NCI-H2029 (cell line): Measurements from ENCODE around the gene ADPRS.

Source experiments
- DNase-seq: peaks from one replicate; lab custom pipeline; 2025; lab: John Stamatoyannopoulos, UW

The ADPRS gene, protein sequence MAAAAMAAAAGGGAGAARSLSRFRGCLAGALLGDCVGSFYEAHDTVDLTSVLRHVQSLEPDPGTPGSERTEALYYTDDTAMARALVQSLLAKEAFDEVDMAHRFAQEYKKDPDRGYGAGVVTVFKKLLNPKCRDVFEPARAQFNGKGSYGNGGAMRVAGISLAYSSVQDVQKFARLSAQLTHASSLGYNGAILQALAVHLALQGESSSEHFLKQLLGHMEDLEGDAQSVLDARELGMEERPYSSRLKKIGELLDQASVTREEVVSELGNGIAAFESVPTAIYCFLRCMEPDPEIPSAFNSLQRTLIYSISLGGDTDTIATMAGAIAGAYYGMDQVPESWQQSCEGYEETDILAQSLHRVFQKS

DNA sequence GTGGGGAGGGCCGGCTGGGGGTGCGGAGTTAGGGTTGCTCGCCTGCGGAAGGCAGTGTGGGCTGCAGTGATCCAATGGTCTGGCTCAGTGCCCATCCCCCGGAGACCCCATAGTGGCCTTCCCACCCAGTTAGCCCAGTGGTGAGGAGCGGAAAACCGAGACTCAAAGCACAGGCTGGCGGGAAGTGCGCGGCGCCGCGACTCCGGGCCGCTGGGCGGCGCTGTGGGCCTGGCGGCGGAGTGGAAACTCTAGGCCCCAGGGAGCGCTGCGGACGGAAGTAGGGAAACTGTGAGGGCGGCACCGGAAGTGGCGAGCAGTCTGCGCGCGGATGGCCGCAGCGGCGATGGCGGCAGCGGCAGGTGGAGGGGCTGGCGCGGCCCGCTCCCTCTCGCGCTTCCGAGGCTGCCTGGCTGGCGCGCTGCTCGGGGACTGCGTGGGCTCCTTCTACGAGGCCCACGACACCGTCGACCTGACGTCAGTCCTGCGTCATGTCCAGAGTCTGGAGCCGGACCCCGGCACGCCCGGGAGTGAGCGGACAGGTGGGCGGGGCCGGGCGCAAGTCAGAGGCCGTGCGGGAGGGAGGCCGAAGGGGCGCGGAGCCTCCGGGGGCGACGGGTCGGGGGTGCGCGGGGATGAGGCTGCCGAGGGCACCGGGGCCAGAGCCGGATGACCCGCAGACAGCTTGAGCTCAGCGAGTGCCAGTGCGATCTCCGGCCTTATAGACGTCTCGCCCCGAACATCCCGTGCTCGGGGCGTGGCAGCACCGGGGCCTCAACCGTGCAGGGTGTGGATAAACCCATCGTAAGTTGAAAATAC is at the start of gene ADPRS:
TSS of gene ADPRS (plus strand) at position 316 of the 816 bp plus-strand sequence. CDS start at position 329, 13 bp downstream.
- peak; percentile 84 for DNase-seq

DNA sequence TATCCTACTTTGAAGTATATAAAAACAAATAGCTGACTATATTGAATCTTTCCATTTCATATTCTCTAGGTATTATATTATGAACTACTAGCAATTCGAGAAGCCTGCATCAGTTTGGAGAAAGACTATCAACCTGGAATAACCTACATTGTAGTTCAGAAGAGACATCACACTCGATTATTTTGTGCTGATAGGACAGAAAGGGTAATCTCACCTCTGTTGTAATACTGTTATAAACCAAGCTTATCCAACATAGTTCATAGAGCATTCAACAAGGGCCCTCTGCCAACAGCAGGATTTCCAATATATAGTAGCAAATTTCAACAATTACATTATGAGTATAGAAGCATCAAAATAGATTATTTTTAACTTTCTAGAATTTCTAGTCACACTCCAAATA is 48.5 kb upstream of the ADPRS start:
- no peak for DNase-seq

DNA sequence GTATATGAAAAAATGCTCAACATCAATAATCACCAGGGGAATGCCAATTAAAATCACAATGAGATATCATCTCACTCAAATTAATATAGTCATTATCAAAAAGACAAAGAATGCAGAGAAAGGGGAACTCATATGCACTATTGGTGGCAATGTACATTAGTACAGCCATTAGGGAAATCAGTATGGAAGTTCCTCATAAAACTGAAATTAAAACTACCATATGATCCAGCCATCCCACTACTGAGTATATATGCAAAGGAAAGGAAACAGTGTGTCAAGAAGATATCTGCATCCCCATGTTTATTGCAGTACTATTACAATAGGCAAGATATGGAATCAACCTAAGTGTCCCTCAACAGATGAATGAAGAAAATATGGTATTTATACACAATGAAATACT is 36.9 kb upstream of the ADPRS start:
- no peak for DNase-seq

DNA sequence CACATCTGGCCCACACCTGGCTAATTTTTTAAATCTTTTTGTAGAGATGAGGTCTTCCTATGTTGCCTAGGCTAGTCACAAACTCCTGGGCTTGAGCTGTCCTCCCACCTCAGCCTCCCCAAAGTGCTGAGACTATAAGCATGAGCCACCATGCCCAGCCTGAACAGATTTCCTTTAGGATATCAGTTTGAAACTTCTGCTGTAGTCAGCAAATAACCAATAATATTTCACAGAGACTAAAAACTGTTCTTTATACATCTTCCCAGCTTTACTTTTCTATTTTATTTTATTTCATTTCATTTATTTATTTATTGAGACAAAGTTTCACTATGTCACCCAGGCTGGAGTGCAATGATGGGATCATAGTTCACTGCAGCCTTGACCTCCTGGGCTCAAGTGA is 34.7 kb upstream of the ADPRS start:
- DNase-seq: no peak

DNA sequence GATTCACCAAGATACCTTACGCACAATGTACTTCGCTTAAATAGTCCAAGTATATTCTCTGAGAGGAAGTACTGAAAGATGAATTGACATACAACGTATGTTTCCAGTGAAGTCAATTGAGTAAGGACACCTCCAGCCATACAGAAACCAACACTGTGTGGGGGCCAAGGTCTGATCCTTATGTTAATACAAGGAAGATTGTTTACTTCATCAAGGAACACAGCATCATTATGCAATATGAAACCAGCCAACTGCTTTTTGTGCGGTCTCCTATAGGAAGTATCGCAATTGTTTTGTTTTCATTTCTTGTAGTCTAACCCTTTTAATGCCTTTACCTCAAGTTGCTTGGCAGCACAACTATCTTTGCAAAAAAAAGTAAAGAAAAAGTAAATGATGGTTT is 33.0 kb upstream of the ADPRS start:
- no peak for DNase-seq

DNA sequence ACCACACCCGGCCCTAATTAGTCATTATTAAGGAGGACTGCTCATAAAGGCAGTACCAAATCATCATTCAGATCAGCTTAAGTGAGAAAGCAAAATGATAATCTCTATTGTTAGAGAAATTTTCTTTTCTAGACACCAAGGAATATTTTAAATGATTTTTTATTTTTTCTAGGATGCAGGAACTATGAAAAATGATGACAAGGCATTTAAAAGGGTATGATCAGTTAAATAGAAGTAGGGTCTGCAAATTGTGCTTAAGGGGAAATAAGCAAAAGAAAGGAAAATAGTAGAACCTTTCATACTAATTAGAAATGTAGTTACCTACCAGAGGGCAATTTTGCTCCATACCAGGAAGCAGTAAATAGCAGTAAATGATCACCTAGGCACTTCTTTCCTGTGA is 26.4 kb upstream of the ADPRS start:
- no peak for DNase-seq

DNA sequence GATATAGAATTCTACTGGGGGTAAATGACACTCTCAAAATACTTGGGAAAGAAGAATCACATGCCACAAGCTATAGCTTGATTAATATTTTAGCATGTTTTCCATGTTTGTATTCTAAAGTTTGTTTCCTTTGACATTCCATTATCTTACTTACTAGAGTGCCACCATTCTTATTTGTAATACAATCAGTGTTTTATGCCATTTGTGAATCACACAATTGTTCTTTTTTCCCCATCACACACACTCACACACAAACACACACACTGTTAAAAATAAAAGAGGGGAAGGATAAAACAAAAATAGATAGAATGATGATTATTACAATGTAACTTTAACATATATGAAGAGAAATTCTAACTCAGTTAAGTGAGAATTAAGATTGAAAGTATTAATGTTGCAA is 20.8 kb upstream of the ADPRS start:
- DNase-seq: no peak

DNA sequence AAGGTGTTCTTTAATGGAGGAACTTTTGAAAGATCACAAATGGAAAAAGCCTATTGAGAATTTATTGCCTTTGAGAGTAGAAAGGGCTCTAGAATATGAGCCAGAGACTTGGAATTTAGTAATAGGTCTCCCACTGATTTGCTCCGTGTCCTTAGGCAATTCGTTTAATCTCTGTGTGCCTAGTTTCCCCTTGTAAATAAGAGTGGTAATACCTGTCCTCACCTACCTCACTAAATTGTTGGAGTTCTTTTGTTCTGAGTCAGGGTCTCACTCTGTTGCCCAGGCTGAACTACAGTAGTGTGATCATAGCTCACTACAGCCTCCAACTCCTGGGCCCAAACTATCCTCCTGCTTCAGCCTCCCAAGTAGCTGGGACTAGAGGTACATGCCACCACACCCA is 19.8 kb upstream of the ADPRS start:
- DNase-seq: no peak

DNA sequence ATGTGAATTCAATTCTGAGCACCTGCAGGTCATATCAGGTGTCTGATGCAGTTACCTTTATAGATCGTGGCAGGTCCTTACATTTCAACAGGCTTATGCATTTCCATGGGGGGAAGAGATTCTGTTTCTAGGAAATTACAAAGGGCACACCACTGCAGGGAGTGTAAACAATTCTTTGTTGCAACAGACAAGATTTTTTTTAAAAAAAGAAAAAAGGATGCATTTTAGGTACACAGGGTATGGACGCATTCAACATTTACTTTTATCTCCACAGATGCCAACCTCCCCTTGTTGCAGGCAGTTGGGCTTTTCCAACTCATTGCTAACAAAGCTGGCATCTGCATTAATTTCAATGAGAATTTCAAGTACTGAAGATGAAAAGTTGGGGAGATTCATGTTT is 18.3 kb upstream of the ADPRS start:
- no peak for DNase-seq

DNA sequence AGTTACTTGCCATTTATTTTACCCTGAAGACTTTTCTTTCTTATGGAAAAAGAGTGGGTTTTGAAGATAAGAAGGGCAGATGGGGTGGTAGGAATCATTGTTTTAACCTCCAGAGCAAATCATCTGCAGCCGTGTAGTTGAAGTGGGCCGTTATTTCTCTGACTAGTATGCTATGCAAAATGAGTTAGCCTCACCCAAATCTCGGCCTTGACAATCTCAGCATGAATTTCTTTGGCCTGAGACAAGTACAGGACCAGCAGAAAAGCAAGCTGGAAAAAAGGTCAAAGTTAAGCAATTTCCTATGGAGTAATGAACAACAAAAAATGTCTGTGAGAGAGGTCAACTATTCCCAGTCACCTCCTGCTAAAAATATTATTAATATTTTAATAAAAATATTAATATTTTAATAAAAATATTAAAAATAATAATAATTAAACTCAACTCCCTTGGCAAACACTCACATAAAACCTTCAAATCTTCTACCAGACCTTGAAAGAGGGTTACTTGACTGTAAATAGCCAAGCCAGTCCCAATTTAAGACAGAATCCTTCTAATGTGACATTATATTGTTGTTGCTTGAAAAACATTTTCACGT is 11.6 kb upstream of the ADPRS start:
- no peak for DNase-seq

DNA sequence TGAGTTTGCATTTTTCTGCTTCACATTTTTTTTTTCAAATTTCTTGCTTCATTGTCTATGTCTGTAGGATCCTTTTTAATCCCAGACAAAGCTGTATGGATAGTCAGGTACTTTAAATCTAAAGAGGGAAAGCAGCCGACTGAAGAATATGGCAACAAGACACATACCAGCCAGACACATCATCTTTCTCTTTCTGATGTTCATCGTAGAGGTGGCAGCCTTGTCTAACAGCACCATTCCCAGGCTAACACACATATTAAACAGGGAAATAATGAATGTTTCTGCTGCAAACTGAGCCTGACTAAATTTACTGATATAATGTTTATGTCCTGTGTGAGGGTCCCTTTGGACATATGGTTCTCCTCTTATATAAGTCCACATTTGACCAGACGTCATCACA is 8.5 kb upstream of the ADPRS start:
- DNase-seq: no peak

DNA sequence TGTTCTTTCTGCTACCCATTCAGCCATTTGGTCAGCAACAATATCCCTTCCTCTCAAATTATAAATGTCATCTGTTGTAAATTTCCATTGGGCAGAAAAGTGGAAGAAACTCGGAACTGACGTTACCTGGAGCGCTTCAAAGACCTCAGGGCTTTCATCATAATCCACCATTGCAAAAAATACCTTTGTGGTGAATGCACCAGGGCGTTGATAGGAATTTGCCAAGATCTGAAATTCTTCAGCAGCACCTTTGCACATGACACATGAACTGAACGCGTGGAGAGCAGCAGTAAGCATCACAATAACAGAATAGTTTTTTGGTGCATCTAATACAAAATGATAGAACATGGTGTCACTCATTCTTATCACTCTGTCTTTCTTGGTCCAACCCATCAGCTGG is 7.9 kb upstream of the ADPRS start:
- no peak for DNase-seq

DNA sequence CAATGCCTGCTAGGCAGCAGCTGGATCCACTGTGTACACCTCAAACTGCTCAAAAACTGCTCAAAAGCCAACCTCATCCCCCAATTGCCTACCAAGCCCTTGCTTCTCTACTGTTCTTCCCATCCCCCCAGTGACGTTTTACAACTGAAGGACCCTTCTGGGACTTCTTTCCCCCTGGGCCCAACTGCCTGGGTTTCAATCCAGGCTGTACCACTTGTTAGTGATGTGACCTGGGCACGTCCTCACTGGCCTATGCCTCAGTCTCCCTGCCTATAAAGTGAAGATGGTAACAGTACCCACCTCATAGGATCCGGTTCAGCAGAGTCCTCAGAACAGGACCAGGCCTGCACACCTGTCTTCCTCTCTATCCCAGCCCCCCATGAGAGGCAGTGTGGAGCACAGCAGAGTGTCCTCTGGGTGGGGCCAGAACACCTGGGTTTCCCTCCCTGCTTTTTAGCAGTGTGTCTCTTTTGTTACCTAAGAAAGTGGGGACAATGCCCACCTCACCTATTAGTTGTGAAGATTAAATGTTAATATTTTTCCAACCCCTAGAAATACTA is 6.7 kb upstream of the ADPRS start:
- no peak for DNase-seq

DNA sequence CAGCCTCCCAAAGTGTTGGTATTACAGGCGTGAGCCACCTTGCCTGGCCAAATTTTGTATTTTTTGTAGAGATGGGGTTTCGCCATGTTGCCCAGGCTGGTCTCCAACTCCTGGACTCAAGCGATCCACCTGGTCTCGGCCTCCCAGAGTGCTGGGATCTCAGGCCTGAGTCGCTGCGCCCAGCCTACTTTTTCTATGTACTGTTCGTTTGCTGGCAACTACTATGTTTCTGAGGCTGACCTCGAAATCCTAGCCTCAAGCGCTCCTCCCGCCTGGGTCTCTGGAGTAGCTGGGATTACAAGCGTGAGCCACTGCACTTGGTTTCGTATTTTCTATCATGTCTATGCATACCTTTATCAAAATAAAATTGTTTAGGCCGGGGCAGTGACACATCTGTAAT is 5.5 kb upstream of the ADPRS start:
- no peak for DNase-seq

DNA sequence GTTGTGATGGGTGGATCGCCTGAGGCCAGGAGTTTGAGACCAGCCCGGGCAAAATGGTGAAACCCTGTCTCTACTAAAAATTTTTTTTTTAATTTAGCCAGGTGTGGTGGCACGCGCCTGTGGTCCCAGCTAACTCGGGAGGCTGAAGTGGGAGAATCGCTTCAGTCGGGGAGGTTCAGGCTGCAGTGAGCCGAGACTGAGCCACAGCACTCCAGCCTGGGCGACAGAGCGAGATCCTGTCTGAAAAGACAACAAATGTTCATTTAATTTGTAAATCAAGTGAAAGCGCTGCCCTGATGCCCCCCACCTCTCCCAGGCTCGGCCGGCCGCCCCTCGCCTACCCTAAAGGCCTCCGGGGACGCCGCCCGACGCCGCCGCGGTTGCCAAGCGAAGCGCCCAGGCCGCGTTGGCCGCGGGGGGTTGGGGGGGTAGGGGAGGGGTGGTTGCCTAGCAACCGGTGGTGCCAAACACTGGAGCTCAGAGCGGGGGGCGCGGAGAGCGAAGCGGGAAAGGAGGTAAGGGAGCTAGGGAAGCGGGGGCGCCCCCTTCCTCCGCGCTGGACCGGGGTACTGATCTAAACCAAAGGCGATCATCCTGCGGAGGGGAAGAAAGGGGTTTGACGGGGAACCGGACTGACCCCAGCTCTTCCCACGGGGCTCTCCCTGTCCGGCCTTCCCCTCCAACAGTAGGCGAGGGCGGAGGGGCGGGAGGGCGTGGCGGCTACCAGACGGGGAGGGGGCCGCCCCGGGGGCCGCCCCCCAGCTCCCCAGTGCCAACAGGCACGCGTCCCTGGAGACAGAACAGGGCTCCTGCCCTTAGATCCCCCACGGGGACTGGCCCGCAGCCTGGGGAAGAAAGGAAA is 4.8 kb upstream of the ADPRS start, which contains the start of gene TEKT2:
TSS of gene TEKT2 (plus strand) at position 460 of the 862 bp plus-strand sequence. CDS start 828 bp downstream, outside the sequence.
- DNase-seq: peak; percentile 24

DNA sequence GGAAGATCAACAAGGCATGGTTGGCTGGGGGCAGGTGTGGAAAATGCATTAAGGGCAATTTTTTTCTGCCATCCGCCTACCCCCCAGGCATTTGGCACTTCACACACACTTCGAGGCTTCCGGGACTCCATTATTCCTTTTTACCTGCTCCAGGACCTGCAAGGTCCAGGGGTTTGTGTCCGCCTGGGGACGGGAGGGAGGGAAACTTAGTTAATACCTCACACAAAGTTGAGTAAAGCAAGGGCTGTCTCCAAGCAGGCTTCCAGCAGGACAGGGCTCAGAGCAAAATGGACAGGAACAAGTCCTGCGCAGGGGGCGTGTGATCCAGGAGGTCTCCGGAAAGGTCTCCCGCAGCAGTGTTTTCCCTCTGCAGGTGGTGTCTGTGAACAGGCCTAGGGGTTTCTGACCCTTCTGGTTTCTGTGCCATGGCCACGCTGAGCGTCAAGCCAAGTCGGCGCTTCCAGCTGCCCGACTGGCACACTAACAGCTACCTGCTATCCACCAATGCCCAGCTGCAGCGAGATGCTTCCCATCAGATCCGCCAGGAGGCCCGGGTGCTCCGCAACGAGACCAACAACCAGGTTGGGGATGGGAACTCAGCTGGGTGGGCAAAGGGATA is 4.1 kb upstream of the ADPRS start:
- no peak for DNase-seq

DNA sequence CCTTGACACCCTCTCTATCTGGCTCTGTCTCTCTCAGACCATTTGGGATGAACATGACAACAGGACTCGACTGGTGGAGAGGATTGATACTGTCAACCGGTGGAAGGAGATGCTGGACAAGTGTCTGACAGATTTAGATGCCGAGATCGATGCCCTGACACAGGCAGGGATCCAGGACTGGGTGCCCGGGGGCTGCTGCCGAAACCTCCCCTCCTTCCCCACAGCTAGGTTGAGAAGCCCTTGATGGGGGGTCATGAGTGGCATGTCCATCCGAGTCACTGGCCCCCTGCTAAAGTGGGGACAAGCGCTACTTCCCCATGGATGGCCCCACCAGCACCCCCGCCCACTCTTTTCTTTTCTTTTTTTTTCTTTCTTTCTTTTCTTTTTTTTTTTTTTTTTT is 3.6 kb upstream of the ADPRS start:
- no peak for DNase-seq

DNA sequence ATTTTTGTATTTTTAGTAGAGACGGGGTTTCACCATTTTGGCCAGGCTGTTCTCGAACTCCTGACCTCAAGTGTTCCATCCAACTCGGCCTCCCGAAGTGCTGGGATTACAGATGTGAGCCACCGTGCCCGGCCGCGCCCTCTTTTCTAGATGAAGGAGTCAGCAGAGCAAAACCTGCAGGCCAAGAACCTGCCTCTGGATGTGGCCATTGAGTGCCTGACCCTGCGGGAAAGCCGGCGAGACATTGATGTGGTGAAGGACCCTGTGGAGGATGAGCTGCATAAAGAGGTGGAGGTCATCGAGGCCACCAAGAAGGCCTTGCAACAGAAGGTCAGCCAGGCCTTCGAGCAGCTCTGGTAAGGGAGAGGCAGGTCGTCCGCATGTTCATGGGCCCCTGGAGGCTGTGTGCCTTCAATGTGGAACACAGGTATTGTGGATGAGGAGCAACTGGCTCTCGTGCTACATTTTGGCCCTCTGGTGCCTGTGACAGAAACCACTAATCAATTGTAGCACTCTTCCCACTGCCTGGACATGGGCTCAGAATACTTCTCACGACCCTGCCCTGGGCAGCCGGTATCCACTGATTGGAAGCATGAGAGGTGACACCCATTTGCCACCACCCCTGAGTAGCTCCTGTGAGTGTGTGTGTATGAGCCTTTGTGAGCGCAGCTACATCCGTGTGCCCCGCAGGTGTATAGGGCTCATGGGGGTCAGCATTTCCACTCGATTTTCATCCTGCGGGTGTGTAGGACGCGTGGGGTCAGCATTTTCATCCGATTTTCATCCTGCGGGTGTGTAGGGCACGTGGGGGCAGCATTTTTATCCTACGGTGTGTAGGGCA is 2.8 kb upstream of the ADPRS start:
- DNase-seq: no peak

DNA sequence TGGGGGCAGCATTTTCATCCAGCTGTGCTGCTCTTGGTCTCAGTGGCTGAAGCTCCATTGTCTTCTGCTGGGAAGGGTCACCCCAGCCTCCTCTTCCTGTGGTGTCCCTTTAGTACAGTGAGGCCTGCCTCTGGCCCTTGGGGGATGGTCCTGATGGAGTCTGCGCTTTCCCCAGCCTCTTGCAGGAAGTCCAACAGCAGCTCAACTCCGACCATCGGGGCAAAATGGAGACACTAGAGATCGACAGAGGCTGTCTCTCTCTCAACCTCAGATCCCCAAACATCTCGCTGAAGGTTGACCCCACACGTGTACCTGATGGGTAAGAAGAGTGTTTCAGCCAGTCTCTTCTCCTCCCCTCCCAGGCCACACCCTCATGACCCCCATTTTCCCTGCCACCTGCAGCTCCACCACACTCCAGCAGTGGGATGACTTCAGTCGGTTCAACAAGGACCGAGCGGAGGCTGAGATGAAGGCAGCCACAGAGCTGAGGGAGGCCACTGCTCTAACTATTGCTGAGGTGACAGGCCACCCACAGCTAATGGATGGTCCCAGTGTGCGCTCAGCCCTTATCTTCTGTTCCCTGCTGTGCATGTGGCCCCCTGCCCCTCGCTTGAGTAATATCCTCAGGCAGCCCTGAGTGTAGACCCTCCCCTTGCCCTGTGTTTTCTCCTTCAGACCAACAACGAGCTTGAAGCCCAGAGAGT is 2.0 kb upstream of the ADPRS start:
- no peak for DNase-seq
